Stimulated activated CD4-positive, alpha-beta T cell treated with anti-CD3 and anti-CD28 coated beads, Interleukin-4, amount 100 ng/mL, for 4 hours (primary cell): Measurements from ENCODE around the gene MCM6.
A peak's percentile ranks its signal among the peaks of the same experiment; 100 is the strongest.

Experiments used
- DNase-seq, 2 experiments: peaks; one replicate each; pipeline ENCODE4 v3.0.0-alpha.2; 2020

The MCM6 gene

GRCh38 chr2:135862718-135863117 lies 13.5 kb downstream of the MCM6 start:
- DNase-seq: no peak

- DNase-seq: no peak
These were observed 22.8 kb downstream of the MCM6 start for GRCh38 chr2:135853401-135853800.

- no peak for DNase-seq
These were observed 24.4 kb downstream of the MCM6 start for GRCh38 chr2:135851858-135852257.

- DNase-seq: no peak
These were observed 25.2 kb downstream of the MCM6 start for GRCh38 chr2:135850892-135851668.

- no peak for DNase-seq
These were observed 27.2 kb downstream of the MCM6 start for GRCh38 chr2:135849087-135849486.

- no peak for DNase-seq
These were observed 30.2 kb downstream of the MCM6 start for GRCh38 chr2:135845997-135846396.

- DNase-seq: no peak
These were observed 31.0 kb downstream of the MCM6 start for GRCh38 chr2:135845257-135845656.

GRCh38 chr2:135844301-135844895 lies 31.8 kb downstream of the MCM6 start:
- no peak for DNase-seq

- no peak for DNase-seq
These were observed 32.6 kb downstream of the MCM6 start for GRCh38 chr2:135843671-135844070.

- DNase-seq: no peak
These were observed 35.6 kb downstream of the MCM6 start for GRCh38 chr2:135840601-135841000.

GRCh38 chr2:135839713-135840112 lies 36.5 kb downstream of the MCM6 start:
- no peak for DNase-seq

GRCh38 chr2:135838502-135838901 lies 37.7 kb downstream of the MCM6 start:
- DNase-seq: no peak

GRCh38 chr2:135836596-135837270 lies 39.5 kb downstream of the MCM6 start, which contains the start of gene LCT:
LCT (minus strand) TSS chr2:135837184; CDS start chr2:135837169, 15 bp downstream.
- DNase-seq: no peak

GRCh38 chr2:135832891-135833290 lies 43.4 kb downstream of the MCM6 start:
- DNase-seq: no peak

- DNase-seq: no peak
These were observed 44.9 kb downstream of the MCM6 start for GRCh38 chr2:135831180-135831812.

- no peak for DNase-seq
These were observed 46.7 kb downstream of the MCM6 start for GRCh38 chr2:135829378-135830135.

- DNase-seq: no peak
These were observed 49.7 kb downstream of the MCM6 start for GRCh38 chr2:135826544-135826943.

- no peak for DNase-seq
These were observed 50.6 kb downstream of the MCM6 start for GRCh38 chr2:135825550-135826176.

- DNase-seq: no peak
These were observed 51.1 kb downstream of the MCM6 start for GRCh38 chr2:135825131-135825530.

GRCh38 chr2:135822855-135823254 lies 53.4 kb downstream of the MCM6 start:
- DNase-seq: no peak

- DNase-seq: no peak
These were observed 55.1 kb downstream of the MCM6 start for GRCh38 chr2:135821190-135821589.

GRCh38 chr2:135820003-135820618 lies 56.1 kb downstream of the MCM6 start:
- peak; percentile 65 to 84 for DNase-seq
